DMS114 treated with DMSO at 0.1 percent for 48 hours (cell line): Measurements from ENCODE around the gene RPS8.
"Not testable (repeated sequence)": the region's sequence is repeated elsewhere in the genome, so short reads cannot be mapped to it uniquely, and the experiment has no call there.

Experiments
- DNase-seq: peaks from one replicate; lab custom pipeline; 2025; ENCODE audit not compliant: unreplicated experiment; lab: John Stamatoyannopoulos, UW

RPS8 gene

DNA sequence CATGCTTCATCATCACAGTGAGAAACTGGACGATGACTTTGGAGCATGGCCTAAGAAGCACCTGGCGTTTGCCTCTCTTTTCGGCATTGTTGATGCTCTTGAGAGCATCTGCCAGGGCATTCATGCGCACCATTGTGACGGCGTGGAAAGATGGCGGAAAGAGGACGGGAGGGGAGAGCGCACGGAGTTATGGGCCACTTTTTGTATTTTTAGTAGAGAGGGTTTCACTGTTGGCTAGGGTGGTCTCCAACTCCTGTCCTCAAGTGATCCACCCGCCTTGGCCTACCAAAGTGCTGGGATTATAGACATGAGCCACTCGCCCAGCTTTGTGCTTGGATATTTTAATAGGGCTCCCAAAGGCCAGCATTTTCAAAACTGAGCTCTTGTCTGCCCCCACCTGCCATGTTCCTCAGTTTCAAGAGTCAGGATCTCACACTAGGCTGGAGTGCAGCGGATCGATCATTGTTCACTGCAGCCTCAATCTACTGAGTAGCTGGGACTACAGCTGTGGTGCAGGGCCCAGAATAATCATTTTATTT is 5.3 kb downstream of the RPS8 start:
- no peak for DNase-seq

DNA sequence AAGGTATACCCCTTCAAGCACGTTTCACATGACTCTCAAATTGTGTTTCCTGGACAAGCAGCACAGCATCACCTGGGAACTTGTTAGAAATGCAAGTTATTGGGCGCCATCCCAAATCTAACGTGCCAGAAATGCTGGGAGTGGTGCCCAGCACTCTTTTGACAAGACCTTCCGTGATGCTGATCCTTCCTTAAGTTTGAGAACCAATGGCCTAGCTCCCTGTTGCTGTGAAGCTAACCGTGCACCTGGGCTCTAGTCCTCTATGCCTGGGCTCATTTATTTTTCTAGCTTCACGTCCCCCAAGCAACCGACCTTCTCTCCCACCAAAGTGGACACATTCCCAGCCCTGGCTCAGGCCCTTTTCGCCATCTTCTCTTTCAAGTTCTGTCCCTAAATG is 8.4 kb downstream of the RPS8 start:
- DNase-seq: no peak

DNA sequence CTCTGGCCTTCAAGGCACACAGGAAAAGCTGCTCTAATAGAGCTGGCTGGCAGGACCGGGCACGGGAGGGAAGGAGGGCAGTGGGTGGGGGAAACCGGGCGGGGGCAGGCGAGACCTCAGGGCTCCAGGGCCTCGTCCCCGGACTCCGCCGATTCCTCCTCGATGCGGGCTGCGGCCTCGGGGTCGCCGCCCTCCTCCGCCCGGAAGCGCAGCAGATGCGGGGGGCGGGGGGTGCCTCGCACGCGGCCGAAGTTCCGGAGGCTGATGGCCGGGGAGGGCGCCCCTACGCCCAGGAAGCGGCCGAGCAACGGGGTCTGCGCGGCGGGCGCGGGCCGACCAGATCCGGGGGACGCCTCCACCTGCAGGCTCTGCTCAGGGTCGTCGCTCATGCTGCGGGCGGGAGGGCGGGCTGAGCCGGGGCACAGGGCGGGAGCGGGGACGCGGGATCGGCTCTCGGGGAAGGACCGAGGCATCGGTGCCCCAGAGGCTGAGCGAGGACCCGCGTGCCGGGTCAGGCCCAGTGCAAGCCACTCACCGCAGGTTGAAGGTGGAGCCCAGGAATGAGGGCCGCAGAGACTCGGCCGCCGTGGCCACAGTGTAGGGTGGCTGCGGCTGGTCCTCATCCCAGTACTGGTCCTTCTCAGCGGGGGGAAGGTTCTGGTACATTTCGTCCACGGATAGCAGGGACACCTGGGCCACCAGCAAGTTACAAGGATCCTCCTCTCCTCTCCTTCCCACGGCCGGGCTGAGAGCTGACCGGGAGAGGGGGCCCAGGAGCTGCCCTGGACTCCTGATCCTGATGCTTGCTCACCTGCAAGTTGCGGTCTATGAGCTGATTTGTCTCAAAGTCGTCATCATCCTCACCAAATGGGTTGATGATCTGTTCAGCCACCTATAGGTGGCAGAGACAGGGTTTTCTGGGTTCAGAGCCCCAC is 9.0 kb downstream of the RPS8 start:
- no peak for DNase-seq

DNA sequence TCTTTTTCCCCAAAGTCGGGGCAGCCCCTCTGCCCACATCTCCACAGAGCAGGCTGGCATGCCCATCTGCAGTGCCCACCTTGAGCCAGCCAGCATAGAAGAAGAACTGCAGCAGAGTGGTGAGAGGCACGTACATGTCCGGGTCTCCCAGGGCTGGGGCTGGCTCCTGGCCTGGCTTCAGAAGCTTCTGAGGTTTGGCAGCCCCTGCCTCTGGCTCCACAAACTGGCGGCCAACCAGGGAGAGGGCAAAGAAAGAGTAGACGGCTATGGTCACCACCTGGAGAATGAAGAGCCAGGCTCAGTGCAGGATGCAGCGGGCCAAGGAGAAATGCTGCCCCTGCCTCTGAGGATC is 9.7 kb downstream of the RPS8 start:
- DNase-seq: no peak

DNA sequence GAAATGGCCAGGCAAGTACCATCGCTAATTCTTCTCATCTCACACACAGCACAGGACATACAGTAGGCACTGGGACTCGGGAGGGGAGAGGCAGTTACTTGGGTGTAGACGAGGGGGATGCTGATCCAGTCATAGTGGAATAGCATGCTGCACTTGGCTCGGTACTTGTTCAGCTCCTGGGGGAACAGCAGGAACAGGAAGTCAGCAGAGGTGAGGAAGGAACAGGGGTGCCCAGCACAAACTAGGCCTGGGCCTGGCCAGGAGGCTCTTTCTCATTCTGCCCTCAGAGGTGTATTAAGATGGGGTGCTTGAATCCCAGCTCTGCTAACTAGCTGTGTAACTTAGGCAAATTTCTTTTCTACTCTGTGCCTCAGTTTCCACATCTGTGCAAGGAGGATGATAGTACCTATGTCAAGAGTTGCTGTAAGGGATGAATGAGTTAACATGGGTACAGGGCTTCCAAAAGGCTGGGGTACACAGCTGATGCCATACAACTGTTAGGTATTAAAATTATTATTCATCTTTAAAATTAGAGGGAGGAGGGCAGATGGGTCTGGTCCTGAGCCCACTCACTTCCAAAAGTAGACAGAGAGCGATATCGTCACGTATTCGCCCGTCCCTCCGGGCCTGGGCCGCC is 10.3 kb downstream of the RPS8 start:
- no peak for DNase-seq

DNA sequence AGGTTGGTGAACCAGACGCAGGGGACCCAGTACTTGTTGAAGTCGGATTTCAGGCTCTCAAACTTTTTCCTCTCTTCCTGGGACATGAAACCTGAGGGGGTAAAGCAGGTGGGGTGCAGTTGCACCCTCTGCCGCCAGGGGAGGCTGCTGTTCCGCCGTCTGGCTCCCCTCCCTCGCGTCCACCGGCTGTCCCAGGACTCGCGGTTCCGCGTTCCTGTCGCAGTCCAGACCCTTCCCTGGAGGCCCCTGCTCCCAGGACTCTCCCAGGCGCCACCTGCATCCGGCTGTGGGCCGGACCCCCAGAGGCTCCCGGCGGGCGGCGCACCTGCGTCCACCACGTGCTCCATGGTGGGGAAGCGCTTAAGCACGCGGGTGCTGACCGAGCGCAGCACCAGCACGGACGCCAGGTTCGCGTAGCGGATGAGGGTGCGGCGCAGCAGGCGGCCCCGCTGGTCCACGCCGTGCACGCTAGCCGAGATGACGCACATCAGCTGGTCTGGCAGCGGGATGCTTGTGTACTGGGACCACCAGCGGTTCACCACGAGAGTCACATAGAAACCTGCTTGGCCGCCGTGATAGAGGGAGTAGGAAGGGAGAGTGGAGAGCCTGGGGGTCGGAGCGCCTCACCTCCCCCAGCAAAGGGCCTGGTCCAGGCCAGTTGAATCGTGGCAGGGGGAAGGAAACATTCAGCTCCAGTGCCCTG is 10.9 kb downstream of the RPS8 start:
- no peak for DNase-seq

DNA sequence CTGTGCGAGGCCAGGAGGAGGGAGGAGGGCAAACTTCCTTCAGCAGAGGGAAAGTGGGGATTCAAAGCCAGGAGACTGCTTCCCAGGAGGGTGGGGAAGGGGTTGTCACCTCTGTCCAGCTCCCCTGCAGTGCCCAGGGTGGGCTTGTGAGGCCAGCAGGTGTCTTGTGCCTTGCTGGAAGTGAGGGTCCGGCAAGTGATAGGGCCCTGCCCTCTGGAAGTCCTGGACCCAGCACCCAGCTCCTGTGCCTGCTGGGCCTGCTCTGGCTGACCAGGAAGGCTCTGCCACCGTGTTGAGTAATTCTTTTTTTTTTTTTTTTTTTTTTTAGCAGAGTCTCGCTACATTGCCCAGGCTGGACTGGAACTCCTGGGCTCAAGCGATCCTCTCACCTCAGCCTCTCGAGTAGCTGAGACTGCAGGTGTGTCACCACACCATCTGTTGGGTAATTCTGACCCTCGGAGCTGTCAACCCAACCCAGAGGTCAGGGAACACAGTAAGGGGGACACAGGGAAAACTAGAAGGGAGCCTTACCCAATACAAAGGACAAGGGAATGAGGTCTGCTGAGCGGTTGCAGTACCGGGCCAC is 11.6 kb downstream of the RPS8 start:
- no peak for DNase-seq

DNA sequence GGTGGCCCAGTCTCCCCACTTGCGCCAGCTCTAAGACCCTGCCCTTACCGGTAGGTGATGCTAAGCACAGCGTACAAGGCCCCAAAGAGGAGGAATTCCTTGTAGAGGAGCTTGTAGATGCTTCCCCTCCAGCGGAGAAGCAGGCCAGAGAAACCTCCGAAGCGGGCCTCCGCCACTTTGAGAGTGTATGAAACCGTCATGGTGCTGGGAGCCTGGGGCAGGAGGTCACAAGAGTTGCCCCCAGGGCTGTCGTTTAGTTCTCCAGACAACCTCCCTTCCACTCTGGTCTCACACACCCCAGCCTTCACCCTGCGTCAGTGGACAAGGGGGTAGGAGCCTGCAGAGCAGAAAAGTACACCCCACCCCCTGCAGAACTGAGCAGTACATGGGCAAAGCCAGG is 12.2 kb downstream of the RPS8 start:
- no peak for DNase-seq

DNA sequence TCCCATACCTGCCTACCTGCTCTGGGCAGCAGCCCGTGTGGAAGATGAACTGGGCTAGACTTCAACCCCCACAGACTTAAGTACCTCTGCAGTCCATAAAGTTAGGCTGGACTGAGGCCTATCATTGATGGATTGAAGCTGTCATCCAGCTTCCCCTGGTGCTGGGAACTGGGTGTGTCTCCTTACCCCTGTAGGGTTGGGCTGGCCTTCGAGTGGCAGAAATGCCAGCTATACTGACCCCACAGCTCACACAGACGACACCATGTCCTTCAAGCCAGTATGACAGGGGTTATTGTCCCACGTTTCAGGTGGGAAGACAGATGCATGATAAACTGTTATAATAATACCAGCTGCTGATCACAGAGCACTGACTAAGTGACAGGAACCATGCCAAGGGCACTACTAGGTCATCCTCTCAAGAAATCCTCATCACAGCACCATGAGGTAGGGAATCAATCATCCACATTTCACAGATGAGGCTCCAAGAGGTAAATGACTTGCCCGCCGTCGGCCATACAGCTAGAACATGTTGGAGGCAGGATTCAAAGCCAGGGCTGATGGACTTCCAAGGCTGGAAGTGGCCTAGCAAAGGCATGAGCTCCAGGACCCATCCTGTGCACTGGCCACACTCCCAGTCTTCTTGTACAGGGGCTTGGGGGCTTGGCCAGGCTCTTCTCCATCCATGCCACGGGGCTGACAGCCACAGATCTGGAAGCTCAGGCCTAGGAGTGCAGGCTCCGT is 12.9 kb downstream of the RPS8 start, which contains the start of gene BEST4:
Gene BEST4 (minus strand): TSS at position 51 of the 741 bp plus-strand sequence. CDS start 465 bp downstream, outside the sequence.
- DNase-seq: no peak

DNA sequence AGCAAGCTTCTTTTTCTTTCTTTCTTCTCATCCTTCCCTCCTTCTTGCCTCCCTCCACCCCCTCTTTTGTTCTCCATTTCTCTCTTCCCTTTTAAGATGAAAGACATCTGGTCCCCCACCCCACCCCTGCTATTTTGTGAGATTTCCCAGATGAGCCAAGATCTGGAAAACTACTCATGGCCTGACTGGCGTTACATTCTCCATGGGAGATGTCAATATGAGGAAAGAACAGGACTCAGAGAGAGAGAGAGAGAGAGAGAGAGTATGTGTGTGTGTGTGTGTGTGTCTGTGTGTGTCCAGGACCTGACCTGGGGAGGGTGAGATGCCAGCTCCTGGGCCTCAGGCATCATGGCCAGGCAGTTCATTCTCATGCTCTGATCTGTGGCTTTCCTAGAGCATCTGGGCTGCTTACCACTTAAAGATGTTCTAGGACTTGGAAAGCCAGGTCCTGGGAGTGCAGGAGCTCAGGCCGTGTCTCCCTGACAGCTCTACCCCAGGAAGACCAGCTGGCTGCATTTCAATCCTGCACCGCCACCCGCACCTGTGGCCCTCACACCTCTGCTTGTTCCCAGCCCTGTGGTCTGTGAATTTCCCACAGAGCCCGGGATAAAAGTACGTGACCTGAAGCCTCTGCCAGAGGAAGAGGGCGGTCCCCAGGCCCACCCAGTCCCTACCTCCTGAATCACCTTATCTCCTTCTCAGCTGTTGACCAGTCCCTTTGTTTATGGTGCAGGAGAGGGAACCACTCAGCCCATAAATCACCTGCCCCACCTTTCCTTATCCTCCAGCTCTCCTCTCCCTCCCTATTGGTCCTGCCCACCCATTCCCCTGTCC is 15.8 kb downstream of the RPS8 start:
- no peak for DNase-seq

DNA sequence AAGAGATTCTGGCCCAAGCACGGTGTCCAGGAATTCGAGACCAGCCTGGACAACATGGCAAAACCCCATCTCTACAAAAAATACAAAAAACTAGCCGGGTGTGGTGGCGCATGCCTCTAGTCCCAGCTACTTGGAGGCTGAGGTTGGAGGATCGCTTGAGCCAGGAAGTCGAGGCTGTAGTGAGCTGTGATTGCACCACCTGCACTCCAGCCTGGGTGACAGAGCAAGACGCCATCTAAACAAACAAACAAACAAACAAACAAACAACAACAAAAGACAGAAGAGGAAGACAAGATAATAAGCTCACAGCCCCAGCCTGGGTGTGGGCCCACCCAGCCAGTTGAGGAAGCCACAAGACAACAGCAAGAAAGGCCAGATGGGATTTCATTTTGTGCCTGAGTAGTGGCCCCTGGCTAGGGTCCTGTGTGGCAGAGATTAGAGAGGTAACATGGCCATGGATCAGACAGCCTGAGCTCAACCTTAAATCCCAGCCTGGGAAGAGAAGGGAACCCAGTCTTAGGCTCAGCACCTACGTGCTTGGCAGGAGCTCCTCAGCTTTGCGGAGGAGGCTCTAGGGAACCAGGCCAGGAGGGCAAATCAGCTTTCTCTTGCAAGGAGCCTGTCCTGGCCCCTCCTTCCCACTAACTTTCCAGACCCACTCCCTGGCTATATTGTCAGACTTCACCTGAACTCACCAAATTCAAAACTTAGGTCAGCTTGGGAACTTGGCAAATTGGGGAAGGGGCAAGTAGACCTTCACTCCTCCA is 17.6 kb downstream of the RPS8 start:
- no peak for DNase-seq

DNA sequence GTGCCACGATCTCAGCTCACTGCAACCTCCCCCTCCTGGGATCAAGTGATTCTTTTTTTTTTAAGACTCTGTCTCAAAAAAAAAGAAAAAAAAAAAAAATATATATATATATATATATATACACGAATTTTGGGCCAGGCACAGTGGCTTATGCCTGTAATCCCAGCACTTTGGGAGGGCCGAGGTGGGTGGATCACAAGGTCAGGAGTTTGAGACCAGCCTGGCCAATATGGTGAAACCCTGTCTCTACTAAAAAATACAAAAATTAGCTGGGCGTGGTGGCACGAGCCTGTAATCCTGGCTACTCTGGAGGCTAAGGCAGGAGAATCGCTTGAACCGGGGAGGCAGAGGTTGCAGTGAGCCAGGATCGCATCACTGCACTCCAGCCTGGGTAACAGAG is 22.5 kb downstream of the RPS8 start:
- not testable (repeated sequence) for DNase-seq

DNA sequence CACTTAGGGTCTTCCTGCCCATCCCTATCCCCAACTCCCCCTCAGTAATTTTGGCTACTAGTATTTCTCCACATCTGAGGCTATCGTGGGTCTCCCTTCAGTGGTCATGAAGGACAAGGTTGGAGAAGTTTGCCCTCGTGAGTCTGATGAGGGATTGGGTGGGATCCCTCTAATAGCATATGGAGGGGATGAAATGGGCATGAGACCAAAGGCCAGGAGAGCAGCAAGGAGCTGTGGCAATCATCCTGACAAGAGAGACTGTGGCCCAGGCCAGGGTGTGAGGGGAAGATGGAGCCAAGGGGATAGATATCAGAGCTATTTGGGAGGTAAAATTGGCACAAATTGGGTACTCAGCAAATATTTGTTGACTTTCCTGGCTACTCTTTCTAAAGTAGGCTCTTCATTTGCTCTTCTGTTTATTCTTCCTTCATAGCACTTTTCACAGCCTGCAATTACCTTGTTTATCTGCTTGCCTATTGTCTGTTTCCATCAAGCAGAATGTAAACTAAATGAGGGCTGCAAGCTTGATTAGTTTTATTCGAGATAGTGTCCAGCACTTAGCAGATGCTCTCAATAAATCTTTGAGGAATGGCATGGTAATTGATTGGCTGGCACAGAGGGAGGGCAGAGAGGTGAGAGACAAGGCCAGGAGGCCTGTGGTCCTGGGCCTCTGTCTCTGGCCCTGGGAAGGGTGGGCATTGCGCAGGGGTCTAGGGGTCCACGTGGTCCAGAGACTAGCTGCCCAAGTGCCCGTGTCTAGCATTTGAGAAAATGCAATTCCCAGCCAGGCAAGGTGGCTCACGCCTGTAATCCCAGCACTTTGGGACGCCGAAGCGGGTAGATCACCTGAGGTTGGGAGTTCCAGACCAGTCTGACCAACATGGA is 23.4 kb downstream of the RPS8 start:
- no peak for DNase-seq

DNA sequence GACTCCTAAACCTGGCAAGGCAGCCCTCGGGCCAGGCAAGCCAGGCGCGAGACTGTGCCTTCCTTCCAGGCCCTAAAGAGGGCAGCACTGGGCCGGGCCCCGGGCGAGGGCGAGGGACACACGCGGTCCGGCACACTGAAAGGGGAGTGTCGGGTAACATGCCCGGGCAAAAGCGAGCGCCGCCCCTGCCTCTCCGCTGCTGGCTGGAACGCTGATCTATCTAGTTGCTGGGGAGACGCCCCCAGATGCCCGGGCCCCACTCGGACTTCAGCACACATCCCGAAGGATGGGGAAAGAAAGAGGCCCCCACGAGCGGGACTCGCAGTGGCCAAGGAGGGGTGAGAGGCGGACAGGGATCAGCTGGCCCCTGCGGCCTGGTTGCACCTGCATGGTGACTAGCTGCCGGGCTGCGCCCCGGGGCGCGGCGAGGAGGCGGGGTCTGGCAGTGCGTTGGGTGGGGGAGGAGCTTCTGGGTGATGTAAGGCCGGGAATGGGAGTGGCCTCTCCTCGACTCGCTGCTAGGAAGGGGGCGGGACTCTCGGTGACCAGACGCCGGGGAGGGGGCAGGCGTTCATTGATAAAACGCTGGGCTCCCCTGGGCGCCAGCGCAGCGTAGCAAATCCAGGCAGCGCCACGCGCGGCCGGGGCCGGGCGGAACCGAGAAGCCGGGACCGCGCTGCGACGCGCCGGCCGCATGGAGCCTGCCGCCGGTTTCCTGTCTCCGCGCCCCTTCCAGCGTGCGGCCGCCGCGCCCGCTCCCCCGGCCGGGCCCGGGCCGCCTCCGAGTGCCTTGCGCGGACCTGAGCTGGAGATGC is 24.6 kb downstream of the RPS8 start, which contains the start of gene PLK3:
Gene PLK3 (plus strand): TSS at position 608 of the 815 bp plus-strand sequence. CDS start 87 bp downstream, at position 695.
- DNase-seq: peak; percentile 94

DNA sequence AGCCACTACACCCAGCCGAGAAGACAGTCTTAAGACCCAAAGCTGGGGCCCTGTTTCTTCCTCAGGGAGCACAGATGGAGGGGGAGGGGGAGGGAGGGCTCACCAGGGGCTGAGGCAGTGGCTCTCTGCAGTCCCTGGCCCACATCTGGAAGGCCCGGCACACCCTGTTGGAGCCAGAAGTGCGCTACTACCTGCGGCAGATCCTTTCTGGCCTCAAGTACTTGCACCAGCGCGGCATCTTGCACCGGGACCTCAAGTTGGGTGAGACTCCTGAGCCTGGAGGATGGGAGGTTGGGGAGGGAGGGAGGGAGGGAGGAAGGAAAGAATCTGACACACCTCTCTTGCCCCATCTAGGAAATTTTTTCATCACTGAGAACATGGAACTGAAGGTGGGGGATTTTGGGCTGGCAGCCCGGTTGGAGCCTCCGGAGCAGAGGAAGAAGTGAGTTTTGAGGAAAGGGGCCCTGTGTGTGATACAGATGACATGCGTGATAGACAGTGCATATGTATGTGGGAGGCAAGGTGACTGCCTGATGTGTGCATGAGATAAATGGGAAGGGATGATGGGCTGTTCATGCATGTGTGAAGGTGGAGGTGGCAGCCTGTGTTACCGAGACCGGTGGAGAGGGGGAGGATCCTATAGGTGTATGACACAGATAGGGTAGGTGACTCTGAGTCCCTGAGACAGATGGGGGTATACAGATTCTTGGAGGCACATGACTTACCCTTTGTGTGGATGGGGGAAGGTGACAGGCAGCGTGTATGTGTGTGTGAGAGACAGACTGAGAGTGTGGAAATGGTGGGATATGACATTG is 26.4 kb downstream of the RPS8 start:
- no peak for DNase-seq
